Measurements from ENCODE around the gene SORL1-AS1.

Gene SORL1-AS1

DNA sequence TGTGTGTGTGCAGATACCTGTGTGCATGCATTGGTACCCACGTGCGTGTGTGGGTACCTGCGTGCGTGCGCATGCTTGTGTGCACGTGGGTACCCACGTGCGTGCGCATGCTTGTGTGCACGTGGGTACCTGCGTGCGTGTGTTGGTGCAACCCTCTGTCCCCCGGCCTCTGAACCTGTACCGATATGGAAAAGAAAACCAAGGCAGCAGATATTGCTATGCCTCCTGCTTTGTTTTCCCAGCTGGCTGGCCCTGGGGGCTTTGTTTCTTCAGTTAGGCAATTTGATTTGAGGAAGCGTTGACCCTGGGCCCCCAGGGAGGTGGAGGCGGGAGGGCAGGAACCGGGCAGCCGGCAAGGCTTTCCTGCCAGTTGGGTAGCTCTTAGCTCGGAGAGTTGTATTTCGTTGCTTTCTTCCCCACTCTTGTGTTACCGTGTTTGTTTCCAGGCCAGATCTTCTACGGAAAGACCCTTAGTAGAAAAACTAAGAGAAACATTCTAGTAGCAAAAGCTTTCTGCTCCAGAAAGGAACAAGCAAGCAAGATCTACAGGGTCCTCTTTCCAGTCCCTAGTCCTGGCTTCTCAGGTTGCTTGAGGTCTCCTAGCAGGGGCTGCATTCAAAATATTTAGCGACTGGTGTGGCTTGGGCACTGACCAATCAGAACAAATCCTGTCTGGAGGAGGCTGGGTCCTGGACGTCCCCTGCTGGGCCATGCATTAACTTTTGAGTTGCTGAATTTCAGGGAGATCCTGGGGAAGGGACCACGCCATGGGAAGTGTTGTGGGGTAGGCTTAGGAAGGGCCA is 26.3 kb upstream of the SORL1-AS1 start:
- no TSS peak for BruUV-seq (replicated peaks)
- DNase-seq (ENCODE audit: low spot score), result no peak
- Histone ChIP-seq H3K9me3 (ENCODE audit: low read length) (no peaks in the 10 kb centered on the region), H3K4me1 (ENCODE audit: insufficient read depth, low read length, poor library complexity, severe bottlenecking) (peaks cover 45% of the 10 kb centered on the region), H4K20me1 (ENCODE audit: insufficient read depth, low read length) (0 out of 2 replicates have a peak, but pooled peaks cover 10% of the 10 kb centered on the region), H3K4me2 (ENCODE audit: low read length) (no peak overlapping the region), H3K79me2 (ENCODE audit: insufficient read depth, low read depth, low read length) (peaks cover 93% of the 10 kb centered on the region), H3K9me2 (ENCODE audit: insufficient read depth, low read length) (no peaks in the 10 kb centered on the region), H3K4me3 (ENCODE audit: low read depth, low read length, poor library complexity, severe bottlenecking) (no peak overlapping the region), H3K27ac (ENCODE audit: low read depth, low read length, poor library complexity, severe bottlenecking) (no peak overlapping the region), H2AFZ (ENCODE audit: low read length) (no peak overlapping the region), H3K36me3 (ENCODE audit: insufficient read depth, low read length) (peaks cover 86% of the 10 kb centered on the region)
- TF ChIP-seq, protein P1, sequence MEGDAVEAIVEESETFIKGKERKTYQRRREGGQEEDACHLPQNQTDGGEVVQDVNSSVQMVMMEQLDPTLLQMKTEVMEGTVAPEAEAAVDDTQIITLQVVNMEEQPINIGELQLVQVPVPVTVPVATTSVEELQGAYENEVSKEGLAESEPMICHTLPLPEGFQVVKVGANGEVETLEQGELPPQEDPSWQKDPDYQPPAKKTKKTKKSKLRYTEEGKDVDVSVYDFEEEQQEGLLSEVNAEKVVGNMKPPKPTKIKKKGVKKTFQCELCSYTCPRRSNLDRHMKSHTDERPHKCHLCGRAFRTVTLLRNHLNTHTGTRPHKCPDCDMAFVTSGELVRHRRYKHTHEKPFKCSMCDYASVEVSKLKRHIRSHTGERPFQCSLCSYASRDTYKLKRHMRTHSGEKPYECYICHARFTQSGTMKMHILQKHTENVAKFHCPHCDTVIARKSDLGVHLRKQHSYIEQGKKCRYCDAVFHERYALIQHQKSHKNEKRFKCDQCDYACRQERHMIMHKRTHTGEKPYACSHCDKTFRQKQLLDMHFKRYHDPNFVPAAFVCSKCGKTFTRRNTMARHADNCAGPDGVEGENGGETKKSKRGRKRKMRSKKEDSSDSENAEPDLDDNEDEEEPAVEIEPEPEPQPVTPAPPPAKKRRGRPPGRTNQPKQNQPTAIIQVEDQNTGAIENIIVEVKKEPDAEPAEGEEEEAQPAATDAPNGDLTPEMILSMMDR (conservative IDR thresholded peaks at IDR 0.05; ENCODE audit: low read length), result no peak
- TF ChIP-seq EZH2phosphoT487 (IDR thresholded peaks at IDR 0.05; ENCODE audit: borderline replicate concordance, low read depth, low read length), result no peak
- ChIA-PET POLR2A (interaction anchor here (1.6 to 2.5 kb wide), 2 partner anchors 9 to 14 kb away, joined by 4 to 10 read pairs; no protein-coding TSS in a partner anchor), CTCF (ENCODE audit: unreplicated experiment) (no interaction called here)
- intact Hi-C loops (cut with micrococcal nuclease; ENCODE audit: unreplicated experiment), result no loop called here

DNA sequence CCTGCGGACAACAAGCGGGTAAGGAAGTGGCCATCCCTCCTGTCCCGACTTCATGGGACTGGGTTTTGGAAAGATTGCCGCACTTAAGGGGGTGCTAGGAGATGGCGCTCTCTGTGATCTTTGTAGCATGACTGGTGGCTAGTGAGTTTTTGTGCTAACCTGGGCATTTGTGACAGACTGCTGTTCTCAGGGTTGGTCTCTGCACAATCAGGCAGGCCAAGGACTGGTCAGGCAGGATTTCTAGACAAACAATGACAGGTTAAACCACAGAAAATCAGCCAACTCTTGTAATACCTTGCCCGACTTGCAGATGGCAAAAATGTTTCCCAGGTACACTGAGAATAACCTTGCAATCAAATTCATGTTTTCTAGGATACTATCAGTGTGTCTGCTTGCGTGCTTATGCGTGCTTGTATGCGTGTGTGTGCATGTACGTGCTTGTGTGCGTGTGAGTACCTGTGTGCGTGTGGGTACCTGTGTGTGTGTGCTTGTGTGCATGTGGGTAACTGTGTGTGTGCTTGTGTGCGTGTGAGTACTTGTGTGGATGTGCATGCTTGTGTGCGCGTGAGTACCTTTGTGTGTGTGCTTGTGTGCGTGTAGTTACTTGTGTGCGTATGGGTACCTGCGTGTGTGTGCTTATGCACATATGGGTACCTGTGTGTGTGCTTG is 25.6 kb upstream of the SORL1-AS1 start:
- Histone ChIP-seq H3K27ac (ENCODE audit: low read depth, low read length, poor library complexity, severe bottlenecking) (no peak overlapping the region), H3K9me3 (ENCODE audit: low read length) (no peaks in the 10 kb centered on the region), H3K79me2 (ENCODE audit: insufficient read depth, low read depth, low read length) (peaks cover 93% of the 10 kb centered on the region), H3K9me2 (ENCODE audit: insufficient read depth, low read length) (no peaks in the 10 kb centered on the region), H2AFZ (ENCODE audit: low read length) (no peak overlapping the region), H3K4me3 (ENCODE audit: low read depth, low read length, poor library complexity, severe bottlenecking) (no peak overlapping the region), H4K20me1 (ENCODE audit: insufficient read depth, low read length) (peaks cover 11% of the 10 kb centered on the region; the same call in 1 of the 2 replicates), H3K36me3 (ENCODE audit: insufficient read depth, low read length) (peaks cover 86% of the 10 kb centered on the region), H3K4me2 (ENCODE audit: low read length) (no peak overlapping the region), H3K4me1 (ENCODE audit: insufficient read depth, low read length, poor library complexity, severe bottlenecking) (peaks cover 41% of the 10 kb centered on the region)
- ChIA-PET POLR2A (no interaction called here), CTCF (ENCODE audit: unreplicated experiment) (no interaction called here)
- DNase-seq (ENCODE audit: low spot score), result no peak
- BruUV-seq (replicated peaks), result no TSS peak
- TF ChIP-seq EZH2phosphoT487 (IDR thresholded peaks at IDR 0.05; ENCODE audit: borderline replicate concordance, low read depth, low read length), result no peak
- TF ChIP-seq, protein P1 (conservative IDR thresholded peaks at IDR 0.05; ENCODE audit: low read length), result no peak
- intact Hi-C loops (cut with micrococcal nuclease; ENCODE audit: unreplicated experiment), result no loop called here
